ENCODE results near the gene ASAP3. TPM values are rescaled to one million over a fixed set of nuclear protein-coding genes. Genes with fewer than 3 reads are reported as not detected.

The ASAP3 gene
- total and polyA plus RNA-seq, 4 donors, result 8.3 to 25.9 (median 16.7) TPM

GRCh38 chr1:23475134-23475628 is 8.8 kb downstream of the ASAP3 start:
- Histone ChIP-seq H3K9ac (ENCODE audit: low read depth in 1 of 2, low read length in 2 of 2) (no peak overlapping the region), H3K9me3 (ENCODE audit: control insufficient read depth in 4 of 4, low read length in 3 of 4) (no peaks in the 10 kb centered on the region), H3K27ac (ENCODE audit: low read depth in 1 of 2, low read length in 2 of 2) (peak overlapping the region in 1 of 2 donors; percentile 52), H3K4me3 (ENCODE audit: low read depth in 1 of 3, low read length in 3 of 3) (no peak overlapping the region), H3K36me3 (ENCODE audit: control insufficient read depth in 4 of 4, insufficient read depth in 3 of 4, low read depth in 1 of 4, low read length in 3 of 4) (no peaks in the 10 kb centered on the region), H3K4me1 (ENCODE audit: control insufficient read depth in 4 of 4, insufficient read depth in 4 of 4, low read length in 3 of 4) (peaks cover 23 to 79% (median 64%) of the 10 kb centered on the region in 4 donors), H3K27me3 (ENCODE audit: control insufficient read depth in 4 of 4, insufficient read depth in 4 of 4, low read length in 3 of 4) (no peaks in the 10 kb centered on the region)
- DNase-seq (ENCODE audit: low spot score), result no peak
- TF ChIP-seq GABPA (IDR thresholded peaks at IDR 0.05 in 1 of 2, conservative IDR thresholded peaks at IDR 0.05 in 1 of 2) (no peak), SP1 (IDR thresholded peaks at IDR 0.05) (peak; percentile 66), YY1 (IDR thresholded peaks at IDR 0.05) (peak; percentile 65), HNF4G (IDR thresholded peaks at IDR 0.05) (no peak), HNF4A (conservative IDR thresholded peaks at IDR 0.05) (peak; percentile 31 to 35), RXRA (IDR thresholded peaks at IDR 0.05) (peak; percentile 25 to 49)
- TF ChIP-seq, protein P1, sequence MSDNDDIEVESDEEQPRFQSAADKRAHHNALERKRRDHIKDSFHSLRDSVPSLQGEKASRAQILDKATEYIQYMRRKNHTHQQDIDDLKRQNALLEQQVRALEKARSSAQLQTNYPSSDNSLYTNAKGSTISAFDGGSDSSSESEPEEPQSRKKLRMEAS (IDR thresholded peaks at IDR 0.05), result peak; percentile 24
- 62% methylated on average over 6 of the region's 6 CpGs for WGBS

DNA sequence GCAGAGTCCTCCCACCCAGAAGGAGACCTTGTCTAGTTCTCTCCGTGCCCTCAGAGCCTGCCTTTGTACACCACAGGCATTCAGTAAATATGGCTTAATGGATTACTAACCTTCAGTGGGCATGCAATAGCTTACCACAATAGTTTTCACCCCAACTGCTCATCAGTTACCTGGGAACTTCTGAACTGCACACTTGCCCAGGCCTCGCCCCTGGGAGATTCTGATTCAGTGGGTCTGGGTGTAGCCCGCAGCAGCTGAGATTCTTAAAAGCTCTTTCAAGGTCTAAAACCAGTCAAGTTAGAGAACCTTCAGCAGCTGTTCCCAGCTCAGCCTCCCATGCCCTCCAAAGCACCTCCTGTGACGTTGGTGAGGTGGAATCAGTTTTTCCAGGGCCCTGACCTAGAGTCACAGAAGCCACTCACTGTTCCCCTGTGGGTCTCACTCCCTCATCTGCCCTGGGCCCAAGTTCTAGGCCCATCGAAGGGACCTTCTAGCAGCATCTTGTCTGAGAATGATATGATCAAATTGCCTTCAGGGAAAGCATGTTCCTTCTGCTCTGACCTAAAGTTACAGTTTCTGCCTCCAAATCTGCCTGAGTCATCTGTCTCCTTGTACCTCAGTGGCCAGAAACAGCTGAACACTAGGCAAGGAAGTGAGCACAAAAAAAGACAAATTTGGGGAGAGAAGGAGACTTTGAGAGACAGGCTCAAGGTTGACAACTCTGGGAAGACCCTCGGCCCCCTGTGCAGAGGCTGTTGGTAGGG is 10.8 kb downstream of the ASAP3 start:
- Histone ChIP-seq H3K36me3 (ENCODE audit: control insufficient read depth in 4 of 4, insufficient read depth in 3 of 4, low read depth in 1 of 4, low read length in 3 of 4) (no peaks in the 10 kb centered on the region), H3K4me3 (ENCODE audit: low read depth in 1 of 3, low read length in 3 of 3) (no peak overlapping the region), H3K9ac (ENCODE audit: low read depth in 1 of 2, low read length in 2 of 2) (no peak overlapping the region), H3K27ac (ENCODE audit: low read depth in 1 of 2, low read length in 2 of 2) (peak overlapping the region; percentile 60 to 85), H3K4me1 (ENCODE audit: control insufficient read depth in 4 of 4, insufficient read depth in 4 of 4, low read length in 3 of 4) (peaks cover 17 to 65% (median 53%) of the 10 kb centered on the region in 4 donors), H3K27me3 (ENCODE audit: control insufficient read depth in 4 of 4, insufficient read depth in 4 of 4, low read length in 3 of 4) (no peaks in the 10 kb centered on the region), H3K9me3 (ENCODE audit: control insufficient read depth in 4 of 4, low read length in 3 of 4) (no peaks in the 10 kb centered on the region)
- WGBS, result 72% methylated on average over 6 of the region's 6 CpGs
- no peak for DNase-seq (ENCODE audit: low spot score)
- TF ChIP-seq JUND (IDR thresholded peaks at IDR 0.05) (peak in 1 of 2 donors; percentile 52), SP1 (IDR thresholded peaks at IDR 0.05) (no peak), RXRA (IDR thresholded peaks at IDR 0.05) (peak; percentile 46 to 59), FOXA2 (IDR thresholded peaks at IDR 0.05) (peak; percentile 8), HNF4A (conservative IDR thresholded peaks at IDR 0.05) (peak in 1 of 2 donors; percentile 3)

- Histone ChIP-seq H3K27ac (ENCODE audit: low read depth in 1 of 2, low read length in 2 of 2) (peak overlapping the region; percentile 60 to 85), H3K4me3 (ENCODE audit: low read depth in 1 of 3, low read length in 3 of 3) (no peak overlapping the region), H3K36me3 (ENCODE audit: control insufficient read depth in 4 of 4, insufficient read depth in 3 of 4, low read depth in 1 of 4, low read length in 3 of 4) (no peaks in the 10 kb centered on the region), H3K9me3 (ENCODE audit: control insufficient read depth in 4 of 4, low read length in 3 of 4) (no peaks in the 10 kb centered on the region), H3K9ac (ENCODE audit: low read depth in 1 of 2, low read length in 2 of 2) (no peak overlapping the region), H3K4me1 (ENCODE audit: control insufficient read depth in 4 of 4, insufficient read depth in 4 of 4, low read length in 3 of 4) (peaks cover 15 to 59% (median 47%) of the 10 kb centered on the region in 4 donors), H3K27me3 (ENCODE audit: control insufficient read depth in 4 of 4, insufficient read depth in 4 of 4, low read length in 3 of 4) (no peaks in the 10 kb centered on the region)
- DNase-seq (ENCODE audit: low spot score), result no peak
- TF ChIP-seq GABPA (IDR thresholded peaks at IDR 0.05 in 1 of 2, conservative IDR thresholded peaks at IDR 0.05 in 1 of 2), result no peak
- peak in 1 of 2 donors; percentile 30 for TF ChIP-seq RAD21 (IDR thresholded peaks at IDR 0.05)
- peak in 1 of 2 donors; percentile 15 for TF ChIP-seq JUND (IDR thresholded peaks at IDR 0.05)
- TF ChIP-seq HNF4G (IDR thresholded peaks at IDR 0.05), result peak; percentile 17
- TF ChIP-seq RXRA (IDR thresholded peaks at IDR 0.05), result peak; percentile 15 to 56
- peak; percentile 72 for TF ChIP-seq SP1 (IDR thresholded peaks at IDR 0.05)
- TF ChIP-seq, protein P2, sequence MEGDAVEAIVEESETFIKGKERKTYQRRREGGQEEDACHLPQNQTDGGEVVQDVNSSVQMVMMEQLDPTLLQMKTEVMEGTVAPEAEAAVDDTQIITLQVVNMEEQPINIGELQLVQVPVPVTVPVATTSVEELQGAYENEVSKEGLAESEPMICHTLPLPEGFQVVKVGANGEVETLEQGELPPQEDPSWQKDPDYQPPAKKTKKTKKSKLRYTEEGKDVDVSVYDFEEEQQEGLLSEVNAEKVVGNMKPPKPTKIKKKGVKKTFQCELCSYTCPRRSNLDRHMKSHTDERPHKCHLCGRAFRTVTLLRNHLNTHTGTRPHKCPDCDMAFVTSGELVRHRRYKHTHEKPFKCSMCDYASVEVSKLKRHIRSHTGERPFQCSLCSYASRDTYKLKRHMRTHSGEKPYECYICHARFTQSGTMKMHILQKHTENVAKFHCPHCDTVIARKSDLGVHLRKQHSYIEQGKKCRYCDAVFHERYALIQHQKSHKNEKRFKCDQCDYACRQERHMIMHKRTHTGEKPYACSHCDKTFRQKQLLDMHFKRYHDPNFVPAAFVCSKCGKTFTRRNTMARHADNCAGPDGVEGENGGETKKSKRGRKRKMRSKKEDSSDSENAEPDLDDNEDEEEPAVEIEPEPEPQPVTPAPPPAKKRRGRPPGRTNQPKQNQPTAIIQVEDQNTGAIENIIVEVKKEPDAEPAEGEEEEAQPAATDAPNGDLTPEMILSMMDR (IDR thresholded peaks at IDR 0.05; ENCODE audit: low read depth, low read length, missing input control), result no peak
- TF ChIP-seq YY1 (IDR thresholded peaks at IDR 0.05), result peak; percentile 10
- peak; percentile 63 to 75 for TF ChIP-seq HNF4A (conservative IDR thresholded peaks at IDR 0.05)
- WGBS, result 54% methylated on average over 5 of the region's 5 CpGs
Measured at GRCh38 chr1:23472351-23473036, 11.5 kb downstream of the ASAP3 start.
